ENCODE measurements around the gene ARHGEF6.

GRCh38 chrX:136619899-136620505 lies 160.7 kb downstream of the ARHGEF6 start:
- TF ChIP-seq, protein P1, sequence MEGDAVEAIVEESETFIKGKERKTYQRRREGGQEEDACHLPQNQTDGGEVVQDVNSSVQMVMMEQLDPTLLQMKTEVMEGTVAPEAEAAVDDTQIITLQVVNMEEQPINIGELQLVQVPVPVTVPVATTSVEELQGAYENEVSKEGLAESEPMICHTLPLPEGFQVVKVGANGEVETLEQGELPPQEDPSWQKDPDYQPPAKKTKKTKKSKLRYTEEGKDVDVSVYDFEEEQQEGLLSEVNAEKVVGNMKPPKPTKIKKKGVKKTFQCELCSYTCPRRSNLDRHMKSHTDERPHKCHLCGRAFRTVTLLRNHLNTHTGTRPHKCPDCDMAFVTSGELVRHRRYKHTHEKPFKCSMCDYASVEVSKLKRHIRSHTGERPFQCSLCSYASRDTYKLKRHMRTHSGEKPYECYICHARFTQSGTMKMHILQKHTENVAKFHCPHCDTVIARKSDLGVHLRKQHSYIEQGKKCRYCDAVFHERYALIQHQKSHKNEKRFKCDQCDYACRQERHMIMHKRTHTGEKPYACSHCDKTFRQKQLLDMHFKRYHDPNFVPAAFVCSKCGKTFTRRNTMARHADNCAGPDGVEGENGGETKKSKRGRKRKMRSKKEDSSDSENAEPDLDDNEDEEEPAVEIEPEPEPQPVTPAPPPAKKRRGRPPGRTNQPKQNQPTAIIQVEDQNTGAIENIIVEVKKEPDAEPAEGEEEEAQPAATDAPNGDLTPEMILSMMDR (IDR thresholded peaks at IDR 0.05; ENCODE audit: low read depth, low read length): no peak
- TF ChIP-seq POLR2A (IDR thresholded peaks at IDR 0.05; ENCODE audit: extremely low read depth, insufficient read length): no peak
- TF ChIP-seq MAX (IDR thresholded peaks at IDR 0.05; ENCODE audit: low read depth, low read length): no peak
